Osteoblast (primary cell): ENCODE data around the gene USP6NL. TPM values are rescaled to one million over a fixed set of nuclear protein-coding genes. Genes with fewer than 3 reads are reported as not detected.

ENCODE experiments used
- DNase-seq: peaks from one replicate; pipeline ENCODE4 v3.0.0; 2011; ENCODE audit warnings: low spot score, mixed read lengths; ENCODE audit not compliant: insufficient read length; ENCODE audit errors: missing footprints
- H2AFZ ChIP-seq: 2 replicates; pipeline ENCODE4 v1.6.0; 2011; ENCODE audit warnings: mild to moderate bottlenecking, low read length
- H3K27ac ChIP-seq: 2 replicates; pipeline ENCODE4 v1.5.1; 2011; ENCODE audit warnings: mild to moderate bottlenecking, low read depth, low read length, moderate library complexity
- H3K27me3 ChIP-seq: 2 replicates; pipeline ENCODE4 v1.6.0; 2012; ENCODE audit warnings: mild to moderate bottlenecking, control low read depth, inconsistent platforms, low read length, moderate library complexity; ENCODE audit not compliant: insufficient read depth
- H3K36me3 ChIP-seq: 2 replicates; pipeline ENCODE4 v1.5.1; 2011; ENCODE audit warnings: mild to moderate bottlenecking, low read length, control low read depth, moderate library complexity; ENCODE audit not compliant: insufficient read depth
- H3K4me1 ChIP-seq: 2 replicates; pipeline ENCODE4 v1.5.1; 2011; ENCODE audit warnings: mild to moderate bottlenecking, low read length, control low read depth, moderate library complexity; ENCODE audit not compliant: insufficient read depth
- H3K4me2 ChIP-seq: 2 replicates; pipeline ENCODE4 v1.6.0; 2011; ENCODE audit warnings: mild to moderate bottlenecking, low read length; ENCODE audit not compliant: insufficient read depth
- H3K4me3 ChIP-seq: fragments of 200-600 bp; sonication (generic); 3 replicates; pipeline ENCODE4 v1.5.1; 2012; ENCODE audit warnings: mild to moderate bottlenecking, low read length, inconsistent platforms; ENCODE audit not compliant: insufficient read depth
- H3K79me2 ChIP-seq: 2 replicates; pipeline ENCODE4 v1.6.0; 2012; ENCODE audit warnings: mild to moderate bottlenecking, low read length, control low read depth, inconsistent platforms; ENCODE audit not compliant: insufficient read depth
- H3K9me3 ChIP-seq: 2 replicates; pipeline ENCODE4 v1.5.1; 2011; ENCODE audit warnings: low read depth, low read length, control low read depth
- H4K20me1 ChIP-seq: 2 replicates; pipeline ENCODE4 v1.6.0; 2012; ENCODE audit warnings: mild to moderate bottlenecking, low read length, control low read depth; ENCODE audit not compliant: insufficient read depth
- total RNA-seq: library from RNA; depleted of rRNA; stranded (reverse); fragments of >200 nt; gene quantifications from 2 replicates; pipeline ENCODE4 v1.2.3, GENCODE V29; 2012
- TF ChIP-seq, protein P1 (sequence below): IDR thresholded peaks from 2 replicates; pipeline ENCODE4 v1.5.1; 2011; ENCODE audit warnings: mild to moderate bottlenecking, low read depth, low read length, moderate library complexity; ENCODE audit errors: extremely low read depth

Gene USP6NL
- total RNA-seq, 1 donor = 13.8 TPM

DNA sequence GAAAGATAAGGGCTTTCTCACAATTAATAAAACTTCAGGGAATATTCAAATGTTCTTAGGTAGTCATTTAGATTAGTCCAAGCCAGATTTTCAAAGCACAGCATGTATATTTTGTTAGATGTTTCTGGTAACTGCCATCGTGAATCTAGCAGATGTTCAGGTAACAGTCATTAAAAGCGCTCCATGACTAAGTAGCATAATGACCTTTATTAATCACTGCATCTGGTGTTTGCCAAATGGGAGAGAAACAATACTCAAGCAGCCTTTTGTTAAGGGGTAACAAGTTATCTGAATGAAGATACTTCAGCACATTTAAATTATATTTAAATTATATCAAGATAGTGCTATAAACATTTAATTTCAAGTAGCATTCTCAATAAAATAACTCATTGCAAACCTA, 47.5 kb downstream of the USP6NL start:
- Histone ChIP-seq H3K36me3 (no peaks in the 10 kb centered on the region), H3K4me3 (no peak overlapping the region), H2AFZ (no peak overlapping the region), H3K27ac (no peak overlapping the region), H3K9me3 (no peaks in the 10 kb centered on the region), H3K4me2 (no peak overlapping the region), H4K20me1 (peaks cover 11% of the 10 kb centered on the region), H3K27me3 (no peaks in the 10 kb centered on the region), H3K4me1 (no peaks in the 10 kb centered on the region), H3K79me2 (peaks cover 24% of the 10 kb centered on the region)
- TF ChIP-seq, protein P1, sequence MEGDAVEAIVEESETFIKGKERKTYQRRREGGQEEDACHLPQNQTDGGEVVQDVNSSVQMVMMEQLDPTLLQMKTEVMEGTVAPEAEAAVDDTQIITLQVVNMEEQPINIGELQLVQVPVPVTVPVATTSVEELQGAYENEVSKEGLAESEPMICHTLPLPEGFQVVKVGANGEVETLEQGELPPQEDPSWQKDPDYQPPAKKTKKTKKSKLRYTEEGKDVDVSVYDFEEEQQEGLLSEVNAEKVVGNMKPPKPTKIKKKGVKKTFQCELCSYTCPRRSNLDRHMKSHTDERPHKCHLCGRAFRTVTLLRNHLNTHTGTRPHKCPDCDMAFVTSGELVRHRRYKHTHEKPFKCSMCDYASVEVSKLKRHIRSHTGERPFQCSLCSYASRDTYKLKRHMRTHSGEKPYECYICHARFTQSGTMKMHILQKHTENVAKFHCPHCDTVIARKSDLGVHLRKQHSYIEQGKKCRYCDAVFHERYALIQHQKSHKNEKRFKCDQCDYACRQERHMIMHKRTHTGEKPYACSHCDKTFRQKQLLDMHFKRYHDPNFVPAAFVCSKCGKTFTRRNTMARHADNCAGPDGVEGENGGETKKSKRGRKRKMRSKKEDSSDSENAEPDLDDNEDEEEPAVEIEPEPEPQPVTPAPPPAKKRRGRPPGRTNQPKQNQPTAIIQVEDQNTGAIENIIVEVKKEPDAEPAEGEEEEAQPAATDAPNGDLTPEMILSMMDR = no peak
- no peak for DNase-seq

DNA sequence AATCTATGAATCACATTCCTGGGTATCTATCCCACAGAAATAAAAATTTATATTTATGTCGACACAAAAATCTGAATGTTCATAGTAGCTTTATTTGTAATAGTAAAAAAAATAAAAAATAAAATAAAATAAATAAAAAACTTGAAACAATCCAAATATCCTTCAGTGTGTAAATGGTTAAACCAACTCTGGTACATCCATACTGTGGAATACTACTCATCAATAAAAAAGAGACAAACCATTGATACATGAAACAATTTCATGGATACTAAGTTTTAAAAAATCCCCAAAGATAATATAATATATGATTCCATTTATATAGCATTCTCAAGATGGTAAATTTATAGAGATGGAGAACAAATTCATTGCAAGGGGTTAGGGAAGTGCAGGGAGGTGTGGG, 48.6 kb downstream of the USP6NL start:
- Histone ChIP-seq H3K27ac (no peak overlapping the region), H2AFZ (no peak overlapping the region), H3K4me1 (no peaks in the 10 kb centered on the region), H3K27me3 (no peaks in the 10 kb centered on the region), H3K4me3 (no peak overlapping the region), H3K36me3 (no peaks in the 10 kb centered on the region), H3K79me2 (peaks cover 23% of the 10 kb centered on the region), H3K9me3 (no peaks in the 10 kb centered on the region), H3K4me2 (no peak overlapping the region), H4K20me1 (peaks cover 7% of the 10 kb centered on the region)
- TF ChIP-seq, protein P1 = no peak
- DNase-seq = no peak

DNA sequence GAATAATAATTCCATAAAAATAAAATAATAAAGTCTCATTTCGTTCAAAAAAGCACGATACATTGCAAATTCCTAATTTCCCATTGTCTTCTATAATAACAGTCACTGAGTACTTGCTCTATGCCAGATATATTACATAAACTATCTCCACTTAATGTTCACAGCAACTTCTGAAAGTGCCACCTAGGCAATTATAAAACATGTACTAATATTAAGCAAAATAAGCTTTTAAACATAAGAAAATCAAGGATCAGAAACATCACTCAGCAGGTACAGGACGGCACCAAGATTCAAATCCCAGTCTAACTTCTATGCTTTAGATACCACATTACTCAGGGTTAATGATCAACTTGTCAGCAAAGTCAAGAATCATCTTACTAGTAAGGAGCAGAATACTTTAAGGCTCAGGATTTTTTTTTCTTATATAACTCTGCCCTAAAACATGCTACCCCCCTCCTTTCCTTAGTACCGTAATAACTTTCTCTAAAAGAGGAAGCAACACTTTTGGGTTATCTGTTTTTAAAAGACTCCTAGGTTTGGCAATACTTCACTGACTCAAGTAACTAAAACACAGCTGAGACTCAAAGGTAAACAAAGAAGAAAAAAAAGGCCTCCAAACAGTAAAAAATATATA, 51.3 kb downstream of the USP6NL start:
- TF ChIP-seq, protein P1 = no peak
- Histone ChIP-seq H3K27me3 (no peaks in the 10 kb centered on the region), H3K36me3 (no peaks in the 10 kb centered on the region), H3K27ac (no peak overlapping the region), H3K9me3 (no peaks in the 10 kb centered on the region), H2AFZ (no peak overlapping the region), H3K79me2 (peaks cover 23% of the 10 kb centered on the region), H3K4me1 (no peaks in the 10 kb centered on the region), H3K4me2 (no peak overlapping the region), H4K20me1 (peaks cover 4% of the 10 kb centered on the region), H3K4me3 (no peak overlapping the region)
- no peak for DNase-seq

DNA sequence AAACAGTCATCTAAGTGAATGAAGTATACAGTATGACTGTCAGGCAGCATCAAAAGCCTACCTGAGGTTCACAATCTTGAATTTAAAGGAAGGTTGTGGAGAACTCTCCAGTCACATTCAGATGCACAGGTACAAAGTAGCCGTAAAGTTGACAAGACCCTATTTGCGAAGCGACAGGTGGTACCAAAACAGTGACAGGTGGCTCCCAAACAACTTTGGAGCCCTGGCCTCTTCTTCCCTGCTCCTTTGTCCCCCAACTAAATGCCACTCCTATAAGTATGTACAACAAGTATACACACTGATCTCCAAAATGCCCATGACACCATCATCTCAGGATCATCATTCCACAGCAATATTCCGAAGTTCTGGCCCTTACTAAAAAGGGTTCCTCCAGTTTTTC, 53.5 kb downstream of the USP6NL start:
- no peak for DNase-seq

More for the DNA sequence above, 53.5 kb downstream of the USP6NL start:
- peaks cover 4% of the 10 kb centered on the region for H4K20me1 ChIP-seq
- H3K27ac ChIP-seq = no peak overlapping the region
- H3K4me2 ChIP-seq = no peak overlapping the region
- TF ChIP-seq, protein P1 = no peak
- no peaks in the 10 kb centered on the region for H3K36me3 ChIP-seq
- no peaks in the 10 kb centered on the region for H3K9me3 ChIP-seq
- peaks cover 24% of the 10 kb centered on the region for H3K79me2 ChIP-seq
- no peak overlapping the region for H2AFZ ChIP-seq
- peaks cover 3% of the 10 kb centered on the region for H3K4me1 ChIP-seq
- H3K4me3 ChIP-seq = no peak overlapping the region
- H3K27me3 ChIP-seq = no peaks in the 10 kb centered on the region
